Lung (tissue), 12 donors: ENCODE measurements around the gene MT1HL1. TPM values are rescaled to one million over a fixed set of nuclear protein-coding genes. Genes with fewer than 3 reads are reported as not detected.
A peak's percentile ranks its signal among the peaks of the same experiment; 100 is the strongest.

Experiments
- ATAC-seq: fragments of 200-7000 bp; cut with Tn5 transposase; one replicate; pipeline ENCODE4 v1.9.1; 2020; ENCODE audit warnings: moderate number of reproducible peaks; ENCODE audit not compliant: insufficient read depth, low FRiP score
- DNase-seq, 3 donors: peaks; one replicate each; pipeline ENCODE4 v3.0.0-alpha.2; 2013 to 2017
- H3K27ac ChIP-seq, 2 donors: one replicate each; pipeline ENCODE4 v1.5.1; 2013; ENCODE audit warnings: mild to moderate bottlenecking in 2 of 2, moderate library complexity in 2 of 2, control low read depth in 1 of 2, inconsistent platforms in 1 of 2, low read depth in 1 of 2, low read length in 1 of 2
- H3K27me3 ChIP-seq, 3 donors: one replicate each; pipeline ENCODE4 v1.5.1; 2013; ENCODE audit warnings: low read length in 2 of 3; ENCODE audit not compliant: control insufficient read depth in 3 of 3, insufficient read depth in 3 of 3
- H3K36me3 ChIP-seq, 4 donors: one replicate each; pipeline ENCODE4 v1.5.1; 2013; ENCODE audit warnings: low read length in 4 of 4, mild to moderate bottlenecking in 1 of 4, moderate library complexity in 1 of 4; ENCODE audit not compliant: control insufficient read depth in 4 of 4, insufficient read depth in 4 of 4
- H3K4me1 ChIP-seq, 5 donors: one replicate each; pipeline ENCODE4 v1.5.1; 2013; ENCODE audit warnings: low read length in 5 of 5, mild to moderate bottlenecking in 2 of 5, moderate library complexity in 1 of 5; ENCODE audit not compliant: control insufficient read depth in 5 of 5, insufficient read depth in 5 of 5
- H3K4me3 ChIP-seq: one replicate; pipeline ENCODE4 v1.5.1; 2013; ENCODE audit warnings: mild to moderate bottlenecking, control low read depth, moderate library complexity
- H3K9ac ChIP-seq, 2 donors: one replicate each; pipeline ENCODE4 v1.5.1; 2013; ENCODE audit warnings: low read length in 2 of 2, control low read depth in 1 of 2; ENCODE audit not compliant: insufficient read depth in 1 of 2
- H3K9me3 ChIP-seq, 4 donors: one replicate each; pipeline ENCODE4 v1.5.1; 2013; ENCODE audit warnings: low read length in 3 of 4, mild to moderate bottlenecking in 1 of 4, moderate library complexity in 1 of 4; ENCODE audit not compliant: control insufficient read depth in 4 of 4, insufficient read depth in 3 of 4
- WGBS, 2 donors: extraction: QIAGEN DNeasy Blood & Tissue Kit; methylation state at CpG; one replicate each; pipeline ENCODE4 v1.1.7; 2013; 5-methylcytosine and 5-hydroxymethylcytosine counted together
- polyA plus RNA-seq, 2 donors: library from polyadenylated mRNA; stranded (reverse); fragments of 200-250 nt; gene quantifications; one replicate each; pipeline ENCODE4 v1.2.1, GENCODE V29; 2013
- total RNA-seq, 2 donors: library from RNA; depleted of rRNA in 1 of 2; stranded (reverse); fragments of >200 nt in 1 of 2; gene quantifications; one replicate each; pipeline ENCODE4 v1.2.1, GENCODE V29; 2014 to 2021
- TF ChIP-seq, protein P1 (sequence below): IDR thresholded peaks from 2 replicates; pipeline ENCODE4 v1.5.1; 2012; ENCODE audit warnings: mild to moderate bottlenecking; ENCODE audit errors: control extremely low read depth, extremely low read depth
- donor health status: control.
- donor health status: control.
- donor health status: Bipolar disorder and iron deficiency.
- donor health status: healthy.
- donor health status: DM: yes; HTN: yes; CAD: no.

MT1HL1 gene
- total and polyA plus RNA-seq, 4 donors: not detected

DNA sequence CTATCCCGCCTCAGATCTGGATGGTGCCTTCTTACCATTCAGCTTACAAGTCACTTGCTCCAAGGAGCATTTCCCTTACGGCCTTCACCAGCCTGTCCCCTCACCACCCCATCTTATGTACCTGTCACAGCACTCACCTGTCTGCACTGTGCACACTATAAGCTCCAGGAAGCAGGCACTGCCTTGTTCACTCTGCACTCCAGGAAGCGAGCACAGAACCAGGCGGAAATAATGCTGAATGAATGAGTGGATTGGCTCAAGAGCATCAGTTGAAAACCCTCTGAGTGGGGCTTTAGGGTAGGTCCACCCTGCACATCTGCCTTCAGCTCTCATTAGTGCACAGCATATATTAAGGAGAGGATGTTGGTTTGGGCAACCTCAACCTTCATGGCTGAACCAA, 28.8 kb upstream of the MT1HL1 start:
- WGBS, 2 donors: 87 to 95% methylated on average over 4 of the region's 4 CpGs
- Histone ChIP-seq H3K9ac (no peak overlapping the region), H3K27ac (peak overlapping the region in 1 of 2 donors; percentile 17), H3K27me3 (peaks cover 0 to 8% (median 4%) of the 10 kb centered on the region in 3 donors), H3K4me3 (no peak overlapping the region), H3K4me1 (peaks cover 0 to 2% (median 0%) of the 10 kb centered on the region in 5 donors), H3K36me3 (no peaks in the 10 kb centered on the region), H3K9me3 (peaks cover 0 to 2% (median 0%) of the 10 kb centered on the region in 4 donors)
- ATAC-seq (no peak), DNase-seq (no peak)
- TF ChIP-seq, protein P1, sequence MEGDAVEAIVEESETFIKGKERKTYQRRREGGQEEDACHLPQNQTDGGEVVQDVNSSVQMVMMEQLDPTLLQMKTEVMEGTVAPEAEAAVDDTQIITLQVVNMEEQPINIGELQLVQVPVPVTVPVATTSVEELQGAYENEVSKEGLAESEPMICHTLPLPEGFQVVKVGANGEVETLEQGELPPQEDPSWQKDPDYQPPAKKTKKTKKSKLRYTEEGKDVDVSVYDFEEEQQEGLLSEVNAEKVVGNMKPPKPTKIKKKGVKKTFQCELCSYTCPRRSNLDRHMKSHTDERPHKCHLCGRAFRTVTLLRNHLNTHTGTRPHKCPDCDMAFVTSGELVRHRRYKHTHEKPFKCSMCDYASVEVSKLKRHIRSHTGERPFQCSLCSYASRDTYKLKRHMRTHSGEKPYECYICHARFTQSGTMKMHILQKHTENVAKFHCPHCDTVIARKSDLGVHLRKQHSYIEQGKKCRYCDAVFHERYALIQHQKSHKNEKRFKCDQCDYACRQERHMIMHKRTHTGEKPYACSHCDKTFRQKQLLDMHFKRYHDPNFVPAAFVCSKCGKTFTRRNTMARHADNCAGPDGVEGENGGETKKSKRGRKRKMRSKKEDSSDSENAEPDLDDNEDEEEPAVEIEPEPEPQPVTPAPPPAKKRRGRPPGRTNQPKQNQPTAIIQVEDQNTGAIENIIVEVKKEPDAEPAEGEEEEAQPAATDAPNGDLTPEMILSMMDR: no peak

DNA sequence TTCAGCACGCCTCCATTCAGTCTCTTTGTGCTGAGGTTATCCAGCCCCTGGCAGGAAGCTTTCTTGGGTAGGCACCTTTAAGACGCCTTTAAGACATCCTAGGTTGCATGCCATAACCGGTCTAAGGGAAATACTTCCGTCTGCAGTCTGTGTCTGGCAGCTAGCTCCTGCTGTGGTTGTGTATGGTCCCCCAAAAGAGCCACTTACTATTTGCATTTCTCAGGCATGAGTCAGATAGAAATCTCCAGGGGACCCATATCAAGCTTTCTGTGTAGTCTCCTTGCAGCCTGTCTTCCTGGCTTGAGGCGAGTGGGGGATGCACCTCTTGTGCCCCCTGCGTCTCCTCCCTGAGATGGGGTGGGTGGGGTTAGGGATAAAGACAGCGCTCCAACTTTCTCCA, 27.8 kb upstream of the MT1HL1 start:
- H3K9ac ChIP-seq: no peak overlapping the region
- no peak for DNase-seq
- TF ChIP-seq, protein P1: no peak
- peak overlapping the region; percentile 45 to 74 for H3K27ac ChIP-seq
- 35 to 39% methylated on average over 7 of the region's 7 CpGs for WGBS, 2 donors
- no peaks in the 10 kb centered on the region for H3K36me3 ChIP-seq
- H3K9me3 ChIP-seq: peaks cover 0 to 2% (median 0%) of the 10 kb centered on the region in 4 donors
- H3K4me3 ChIP-seq: no peak overlapping the region
- no peak for ATAC-seq
- H3K27me3 ChIP-seq: peaks cover 0 to under 1% (median 0%) of the 10 kb centered on the region in 3 donors
- peaks cover 0 to 2% (median 0%) of the 10 kb centered on the region in 5 donors for H3K4me1 ChIP-seq

DNA sequence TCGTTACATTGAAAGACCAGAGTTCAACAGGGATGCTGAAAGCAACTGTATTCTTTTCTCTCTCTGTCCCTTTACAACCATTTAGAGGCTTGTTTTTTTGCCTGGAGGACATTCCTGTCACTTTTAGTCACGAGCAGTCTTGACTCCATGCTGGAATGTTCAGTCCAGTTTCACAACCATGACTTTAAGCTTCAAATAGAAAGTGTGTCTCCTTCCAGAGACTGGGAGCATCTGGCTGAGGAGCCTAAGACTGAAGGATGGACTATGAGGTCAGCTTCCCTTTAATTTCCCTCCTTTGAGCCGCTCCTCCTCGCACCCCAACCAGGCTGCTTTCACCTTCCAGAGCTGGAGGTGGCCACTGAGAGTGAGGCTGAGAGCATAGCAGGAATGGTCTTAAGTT, 27.2 kb upstream of the MT1HL1 start:
- H3K4me3 ChIP-seq: no peak overlapping the region
- peak in 2 of 3 donors; percentile 41 to 57 for DNase-seq
- no peak for ATAC-seq
- peaks cover 0 to 2% (median 0%) of the 10 kb centered on the region in 4 donors for H3K9me3 ChIP-seq
- TF ChIP-seq, protein P1: no peak
- H3K36me3 ChIP-seq: no peaks in the 10 kb centered on the region
- H3K4me1 ChIP-seq: peaks cover 0 to 2% (median 0%) of the 10 kb centered on the region in 5 donors
- H3K27ac ChIP-seq: peak overlapping the region; percentile 45 to 74
- WGBS, 2 donors: 62 to 74% methylated on average over 4 of the region's 4 CpGs
- no peaks in the 10 kb centered on the region for H3K27me3 ChIP-seq
- H3K9ac ChIP-seq: no peak overlapping the region
